Measurements from ENCODE around the gene LIPN.

LIPN gene

GRCh38 chr10:88735661-88736060, 24.2 kb upstream of the LIPN start:
- TF ChIP-seq SIN3A (IDR thresholded peaks at IDR 0.05; ENCODE audit: borderline replicate concordance, insufficient read depth, low read length): no peak
- TF ChIP-seq FOXP2 (optimal IDR thresholded peaks at IDR 0.05; ENCODE audit: borderline replicate concordance, extremely low read depth, extremely low read length, insufficient read depth): no peak
- TF ChIP-seq TAF1 (IDR thresholded peaks at IDR 0.05; ENCODE audit: borderline replicate concordance, insufficient read depth, low read length): no peak
- TF ChIP-seq, protein P1, sequence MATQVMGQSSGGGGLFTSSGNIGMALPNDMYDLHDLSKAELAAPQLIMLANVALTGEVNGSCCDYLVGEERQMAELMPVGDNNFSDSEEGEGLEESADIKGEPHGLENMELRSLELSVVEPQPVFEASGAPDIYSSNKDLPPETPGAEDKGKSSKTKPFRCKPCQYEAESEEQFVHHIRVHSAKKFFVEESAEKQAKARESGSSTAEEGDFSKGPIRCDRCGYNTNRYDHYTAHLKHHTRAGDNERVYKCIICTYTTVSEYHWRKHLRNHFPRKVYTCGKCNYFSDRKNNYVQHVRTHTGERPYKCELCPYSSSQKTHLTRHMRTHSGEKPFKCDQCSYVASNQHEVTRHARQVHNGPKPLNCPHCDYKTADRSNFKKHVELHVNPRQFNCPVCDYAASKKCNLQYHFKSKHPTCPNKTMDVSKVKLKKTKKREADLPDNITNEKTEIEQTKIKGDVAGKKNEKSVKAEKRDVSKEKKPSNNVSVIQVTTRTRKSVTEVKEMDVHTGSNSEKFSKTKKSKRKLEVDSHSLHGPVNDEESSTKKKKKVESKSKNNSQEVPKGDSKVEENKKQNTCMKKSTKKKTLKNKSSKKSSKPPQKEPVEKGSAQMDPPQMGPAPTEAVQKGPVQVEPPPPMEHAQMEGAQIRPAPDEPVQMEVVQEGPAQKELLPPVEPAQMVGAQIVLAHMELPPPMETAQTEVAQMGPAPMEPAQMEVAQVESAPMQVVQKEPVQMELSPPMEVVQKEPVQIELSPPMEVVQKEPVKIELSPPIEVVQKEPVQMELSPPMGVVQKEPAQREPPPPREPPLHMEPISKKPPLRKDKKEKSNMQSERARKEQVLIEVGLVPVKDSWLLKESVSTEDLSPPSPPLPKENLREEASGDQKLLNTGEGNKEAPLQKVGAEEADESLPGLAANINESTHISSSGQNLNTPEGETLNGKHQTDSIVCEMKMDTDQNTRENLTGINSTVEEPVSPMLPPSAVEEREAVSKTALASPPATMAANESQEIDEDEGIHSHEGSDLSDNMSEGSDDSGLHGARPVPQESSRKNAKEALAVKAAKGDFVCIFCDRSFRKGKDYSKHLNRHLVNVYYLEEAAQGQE (IDR thresholded peaks at IDR 0.05; ENCODE audit: insufficient read depth in 1 of 2, low read depth in 2 of 2, low read length in 2 of 2): no peak
- no peak for TF ChIP-seq POLR2AphosphoS5 (IDR thresholded peaks at IDR 0.05; ENCODE audit: low read depth, low read length)

- TF ChIP-seq POLR2AphosphoS5 (IDR thresholded peaks at IDR 0.05; ENCODE audit: low read depth, low read length) (no peak), TAF1 (IDR thresholded peaks at IDR 0.05; ENCODE audit: borderline replicate concordance, insufficient read depth, low read length) (no peak), FOXP2 (optimal IDR thresholded peaks at IDR 0.05; ENCODE audit: borderline replicate concordance, extremely low read depth, extremely low read length, insufficient read depth) (no peak), SIN3A (IDR thresholded peaks at IDR 0.05; ENCODE audit: borderline replicate concordance, insufficient read depth, low read length) (no peak)
- TF ChIP-seq, protein P1 (IDR thresholded peaks at IDR 0.05; ENCODE audit: insufficient read depth in 1 of 2, low read depth in 2 of 2, low read length in 2 of 2): no peak
Observed at GRCh38 chr10:88742448-88742847, 17.4 kb upstream of the LIPN start.

GRCh38 chr10:88744002-88744401, 15.8 kb upstream of the LIPN start:
- TF ChIP-seq TAF1 (IDR thresholded peaks at IDR 0.05; ENCODE audit: borderline replicate concordance, insufficient read depth, low read length) (no peak), SIN3A (IDR thresholded peaks at IDR 0.05; ENCODE audit: borderline replicate concordance, insufficient read depth, low read length) (no peak), FOXP2 (optimal IDR thresholded peaks at IDR 0.05; ENCODE audit: borderline replicate concordance, extremely low read depth, extremely low read length, insufficient read depth) (no peak)

- TF ChIP-seq FOXP2 (optimal IDR thresholded peaks at IDR 0.05; ENCODE audit: borderline replicate concordance, extremely low read depth, extremely low read length, insufficient read depth) (no peak), TAF1 (IDR thresholded peaks at IDR 0.05; ENCODE audit: borderline replicate concordance, insufficient read depth, low read length) (no peak), SIN3A (IDR thresholded peaks at IDR 0.05; ENCODE audit: borderline replicate concordance, insufficient read depth, low read length) (no peak), POLR2AphosphoS5 (IDR thresholded peaks at IDR 0.05; ENCODE audit: low read depth, low read length) (no peak)
- TF ChIP-seq, protein P1 (IDR thresholded peaks at IDR 0.05; ENCODE audit: insufficient read depth in 1 of 2, low read depth in 2 of 2, low read length in 2 of 2): no peak
Observed at GRCh38 chr10:88745633-88746032, 14.2 kb upstream of the LIPN start.

GRCh38 chr10:88754287-88754686, 5.5 kb upstream of the LIPN start:
- TF ChIP-seq POLR2AphosphoS5 (IDR thresholded peaks at IDR 0.05; ENCODE audit: low read depth, low read length): no peak
- TF ChIP-seq, protein P1 (IDR thresholded peaks at IDR 0.05; ENCODE audit: insufficient read depth in 1 of 2, low read depth in 2 of 2, low read length in 2 of 2): no peak
- no peak for TF ChIP-seq SIN3A (IDR thresholded peaks at IDR 0.05; ENCODE audit: borderline replicate concordance, insufficient read depth, low read length)
- no peak for TF ChIP-seq TAF1 (IDR thresholded peaks at IDR 0.05; ENCODE audit: borderline replicate concordance, insufficient read depth, low read length)
- no peak for TF ChIP-seq FOXP2 (optimal IDR thresholded peaks at IDR 0.05; ENCODE audit: borderline replicate concordance, extremely low read depth, extremely low read length, insufficient read depth)

Measured in PFSK-1 (cell line).